Endothelial cell of umbilical vein (primary cell): Measurements from ENCODE around the gene PLEKHH3.
"Not testable (repeated sequence)": the region's sequence is repeated elsewhere in the genome, so short reads cannot be mapped to it uniquely, and the experiment has no call there.

Source experiments
- EZH2 ChIP-seq: IDR thresholded peaks from 2 replicates; pipeline ENCODE4 v1.6.1; 2012; ENCODE audit warnings: borderline replicate concordance, low read depth, mild to moderate bottlenecking, moderate library complexity, low read length, inconsistent platforms; ENCODE audit not compliant: severe bottlenecking
- GATA2 ChIP-seq: IDR thresholded peaks from 2 replicates; pipeline ENCODE4 v1.7.0; 2011; ENCODE audit warnings: low read depth, mild to moderate bottlenecking, moderate library complexity, mixed read lengths, low read length; ENCODE audit not compliant: insufficient read length, insufficient read depth
- JUN ChIP-seq: IDR thresholded peaks from 2 replicates; pipeline ENCODE4 v1.6.1; 2011; ENCODE audit warnings: borderline replicate concordance, low read depth; ENCODE audit not compliant: insufficient read length, insufficient read depth
- POLR2A ChIP-seq: IDR thresholded peaks from 2 replicates; pipeline ENCODE4 v1.6.1; 2012; ENCODE audit warnings: low read depth, mild to moderate bottlenecking, control low read depth, low read length
- POLR2AphosphoS5 ChIP-seq: IDR thresholded peaks from 2 replicates; pipeline ENCODE4 v1.6.1; 2012; ENCODE audit warnings: low read depth, mild to moderate bottlenecking, control low read depth, low read length, moderate library complexity; ENCODE audit not compliant: insufficient read depth
- TF ChIP-seq, protein P1 (sequence below), 2 donors: IDR thresholded peaks; 1 replicate in 1 of 2; 2 replicates in 1 of 2; pipeline ENCODE4 v1.5.1; 2011; ENCODE audit warnings: low read length in 2 of 2, mild to moderate bottlenecking in 2 of 2, moderate library complexity in 2 of 2, control low read depth in 1 of 2, inconsistent platforms in 1 of 2, low read depth in 1 of 2; ENCODE audit not compliant: insufficient read depth in 1 of 2; ENCODE audit errors: extremely low read depth in 1 of 2
- TF ChIP-seq, protein P2 (sequence below): IDR thresholded peaks from 2 replicates; pipeline ENCODE4 v1.6.1; 2011; ENCODE audit not compliant: insufficient read depth, insufficient read length

DNA sequence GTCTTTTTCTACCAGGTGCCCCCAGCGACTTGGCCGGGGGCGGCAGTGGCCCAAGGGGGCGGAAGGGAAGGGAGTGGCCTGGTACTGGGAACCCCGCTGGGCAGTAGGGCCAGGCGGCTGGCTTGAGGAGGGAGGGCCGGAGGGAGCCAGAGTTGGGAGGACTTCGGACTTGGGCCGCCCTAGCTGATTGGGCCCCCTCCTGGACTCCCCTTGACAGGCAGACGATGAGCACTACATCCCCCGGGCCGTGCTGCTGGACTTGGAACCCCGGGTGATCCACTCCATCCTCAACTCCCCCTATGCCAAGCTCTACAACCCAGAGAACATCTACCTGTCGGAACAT is 16.9 kb downstream of the PLEKHH3 start:
- TF ChIP-seq GATA2, JUN, POLR2AphosphoS5, POLR2A, EZH2: not testable (repeated sequence)
- TF ChIP-seq, protein P1, sequence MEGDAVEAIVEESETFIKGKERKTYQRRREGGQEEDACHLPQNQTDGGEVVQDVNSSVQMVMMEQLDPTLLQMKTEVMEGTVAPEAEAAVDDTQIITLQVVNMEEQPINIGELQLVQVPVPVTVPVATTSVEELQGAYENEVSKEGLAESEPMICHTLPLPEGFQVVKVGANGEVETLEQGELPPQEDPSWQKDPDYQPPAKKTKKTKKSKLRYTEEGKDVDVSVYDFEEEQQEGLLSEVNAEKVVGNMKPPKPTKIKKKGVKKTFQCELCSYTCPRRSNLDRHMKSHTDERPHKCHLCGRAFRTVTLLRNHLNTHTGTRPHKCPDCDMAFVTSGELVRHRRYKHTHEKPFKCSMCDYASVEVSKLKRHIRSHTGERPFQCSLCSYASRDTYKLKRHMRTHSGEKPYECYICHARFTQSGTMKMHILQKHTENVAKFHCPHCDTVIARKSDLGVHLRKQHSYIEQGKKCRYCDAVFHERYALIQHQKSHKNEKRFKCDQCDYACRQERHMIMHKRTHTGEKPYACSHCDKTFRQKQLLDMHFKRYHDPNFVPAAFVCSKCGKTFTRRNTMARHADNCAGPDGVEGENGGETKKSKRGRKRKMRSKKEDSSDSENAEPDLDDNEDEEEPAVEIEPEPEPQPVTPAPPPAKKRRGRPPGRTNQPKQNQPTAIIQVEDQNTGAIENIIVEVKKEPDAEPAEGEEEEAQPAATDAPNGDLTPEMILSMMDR (IDR thresholded peaks at IDR 0.05; ENCODE audit: extremely low read depth in 1 of 2, insufficient read depth in 1 of 2, low read depth in 1 of 2, low read length in 2 of 2), result not testable (repeated sequence)
- TF ChIP-seq, protein P2, sequence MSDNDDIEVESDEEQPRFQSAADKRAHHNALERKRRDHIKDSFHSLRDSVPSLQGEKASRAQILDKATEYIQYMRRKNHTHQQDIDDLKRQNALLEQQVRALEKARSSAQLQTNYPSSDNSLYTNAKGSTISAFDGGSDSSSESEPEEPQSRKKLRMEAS, result not testable (repeated sequence)
